Islet precursor cell (in vitro differentiated cells): Measurements from ENCODE around the gene RPTOR.
"Not testable (repeated sequence)": the region's sequence is repeated elsewhere in the genome, so short reads cannot be mapped to it uniquely, and the experiment has no call there.

ENCODE experiments used
- DNase-seq: peaks from one replicate; pipeline ENCODE4 v3.0.0-alpha.2; 2018

The RPTOR gene

GRCh38 chr17:80516171-80516932 lies 28.3 kb upstream of the RPTOR start:
- DNase-seq = no peak

- DNase-seq = no peak
Observed at GRCh38 chr17:80517641-80518040, 27.0 kb upstream of the RPTOR start.

GRCh38 chr17:80518392-80518791 lies 26.2 kb upstream of the RPTOR start:
- no peak for DNase-seq

DNA sequence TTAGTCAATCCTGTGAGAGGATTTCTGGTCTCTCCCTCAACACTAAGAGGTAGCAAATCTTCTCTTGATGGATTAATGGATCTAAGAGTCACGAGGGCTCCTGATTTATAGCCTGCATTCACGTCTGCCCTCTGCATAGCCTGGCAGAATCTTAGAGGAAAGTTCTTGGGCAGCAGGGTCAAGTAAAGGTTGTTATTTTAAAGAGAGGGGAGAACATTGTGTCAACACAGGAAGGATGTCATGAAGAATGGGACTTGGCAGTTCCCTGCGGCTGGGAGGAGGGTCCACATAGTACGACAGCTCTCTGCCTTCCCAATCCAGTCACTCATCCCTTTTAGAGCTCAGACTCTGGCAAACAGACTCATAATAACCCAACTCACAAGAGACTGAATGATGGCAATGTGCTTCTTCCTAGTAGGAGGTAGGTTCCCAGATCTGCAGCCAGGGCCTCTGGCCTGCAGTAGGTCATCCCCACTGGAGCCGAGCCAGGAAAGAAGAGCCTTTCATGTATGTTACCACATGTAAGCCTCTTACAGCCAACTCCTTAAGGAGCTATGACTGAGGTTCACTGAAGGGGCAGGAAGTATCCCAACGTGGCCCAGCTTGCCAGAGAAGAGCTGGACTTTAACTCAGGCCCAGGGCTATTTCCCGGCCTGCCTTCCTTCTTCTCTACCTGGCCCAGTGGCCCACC lies 25.4 kb upstream of the RPTOR start:
- DNase-seq = no peak

DNA sequence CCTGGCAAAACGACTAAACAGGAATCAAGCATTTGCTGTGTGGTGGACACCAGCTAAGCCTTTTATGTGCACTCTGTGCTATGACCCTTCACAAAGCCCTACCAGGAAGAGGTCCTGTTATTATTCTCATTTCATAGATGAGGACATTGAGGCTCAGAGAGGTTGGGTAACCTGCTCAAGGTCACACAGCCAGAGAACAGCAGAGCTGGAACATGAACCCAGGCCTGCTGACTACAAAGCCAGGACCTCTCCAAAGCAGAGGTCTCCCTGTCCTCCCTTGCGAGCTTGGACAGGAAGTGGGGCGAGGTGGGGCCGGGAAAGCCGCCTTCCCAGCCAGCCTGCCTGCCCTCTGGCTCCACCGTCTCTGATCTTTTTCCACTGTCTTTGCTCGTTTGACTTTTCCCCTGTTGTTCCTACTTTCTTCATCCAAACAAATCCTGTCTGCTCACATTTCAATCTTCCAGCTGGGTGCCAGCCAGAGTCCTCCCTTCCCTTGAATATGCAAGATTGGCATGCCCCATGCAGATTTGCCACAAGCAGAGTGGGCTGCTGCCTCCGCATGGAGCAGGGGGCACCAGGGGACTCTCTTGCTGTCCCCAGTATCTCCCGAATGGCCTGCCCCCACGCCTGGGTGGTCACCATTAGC lies 23.7 kb upstream of the RPTOR start:
- DNase-seq = no peak

- DNase-seq = peak; percentile 45
Observed at GRCh38 chr17:80523054-80523744, 21.4 kb upstream of the RPTOR start.

- peak; percentile 50 for DNase-seq
Observed at GRCh38 chr17:80523956-80524712, 20.5 kb upstream of the RPTOR start.

GRCh38 chr17:80526116-80526910 lies 18.3 kb upstream of the RPTOR start:
- peak; percentile 53 for DNase-seq

DNA sequence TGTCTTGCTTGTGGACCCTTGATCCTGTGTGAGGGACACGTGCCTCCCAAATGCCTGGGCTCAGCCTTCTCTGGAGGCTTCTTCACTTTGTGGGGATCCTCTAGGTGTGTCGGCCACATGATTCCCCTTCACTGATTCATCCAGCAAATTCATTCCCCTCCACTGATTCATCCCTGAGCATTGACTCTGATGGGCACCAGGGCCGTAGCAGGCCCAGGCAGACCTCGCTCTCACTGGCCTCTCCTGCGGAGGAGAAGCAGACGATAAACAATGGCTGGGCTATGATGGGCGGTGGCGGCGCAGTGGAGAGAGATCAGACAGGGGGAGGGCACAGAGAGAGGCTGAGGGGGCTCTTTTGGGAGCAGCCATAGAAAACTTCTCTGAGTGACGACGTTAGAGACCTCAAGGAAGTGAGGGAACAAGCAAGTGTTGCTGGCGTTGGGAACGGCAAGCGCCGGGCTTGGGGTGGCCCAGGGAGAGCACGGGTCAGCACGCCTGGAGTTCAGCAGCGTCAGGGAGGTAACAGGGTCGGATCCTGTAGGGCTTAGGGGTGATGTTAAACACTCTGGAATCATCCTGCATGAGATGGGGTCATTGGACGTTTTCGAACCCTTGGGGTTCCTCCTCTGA lies 17.5 kb upstream of the RPTOR start:
- DNase-seq = peak; percentile 60

DNA sequence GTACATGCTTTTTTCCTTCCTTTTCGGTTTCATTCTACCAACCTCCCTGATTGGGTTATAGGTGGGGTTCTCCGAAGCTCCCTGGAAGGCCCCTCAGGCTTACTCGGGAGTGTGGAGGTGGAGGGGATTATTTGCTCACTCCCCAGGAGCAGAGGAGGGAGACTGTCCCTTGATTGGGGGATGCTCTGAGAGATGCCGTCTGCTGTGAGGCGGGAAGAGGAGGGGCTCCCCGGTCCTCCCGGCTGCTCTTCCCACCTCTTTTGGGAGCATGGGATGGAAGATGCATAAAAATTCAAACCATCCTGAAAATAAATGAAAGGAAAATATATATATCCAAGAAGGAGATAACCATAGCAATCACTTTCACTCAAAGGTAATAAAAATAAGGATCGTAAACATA lies 16.1 kb upstream of the RPTOR start:
- no peak for DNase-seq

GRCh38 chr17:80529104-80529903 lies 15.3 kb upstream of the RPTOR start:
- DNase-seq = peak; percentile 50

- DNase-seq = peak; percentile 48
Observed at GRCh38 chr17:80529904-80530292, 14.7 kb upstream of the RPTOR start.

GRCh38 chr17:80531400-80531799 lies 13.2 kb upstream of the RPTOR start:
- DNase-seq = no peak

GRCh38 chr17:80537386-80537785 lies 7.3 kb upstream of the RPTOR start:
- not testable (repeated sequence) for DNase-seq

DNA sequence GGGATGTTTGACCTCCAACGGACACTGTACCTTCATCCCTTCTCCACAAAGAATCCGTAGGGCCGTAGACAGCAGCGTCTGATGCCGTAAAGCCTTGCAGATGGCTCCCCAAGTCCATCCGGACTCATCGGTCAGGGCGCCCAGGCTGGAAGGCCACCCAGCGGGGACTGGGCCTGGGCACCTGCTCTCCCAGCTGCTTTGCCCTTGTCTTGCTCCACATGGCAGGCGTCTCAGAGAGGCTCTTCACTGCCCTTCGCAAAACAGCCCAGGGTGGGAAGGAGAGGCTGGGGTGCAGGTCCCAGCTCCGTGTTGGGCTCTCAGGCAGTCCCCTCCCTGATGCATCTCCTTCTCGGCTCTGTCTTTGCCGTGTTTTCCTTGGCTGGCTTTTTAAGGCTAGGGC lies 6.2 kb upstream of the RPTOR start:
- no peak for DNase-seq

DNA sequence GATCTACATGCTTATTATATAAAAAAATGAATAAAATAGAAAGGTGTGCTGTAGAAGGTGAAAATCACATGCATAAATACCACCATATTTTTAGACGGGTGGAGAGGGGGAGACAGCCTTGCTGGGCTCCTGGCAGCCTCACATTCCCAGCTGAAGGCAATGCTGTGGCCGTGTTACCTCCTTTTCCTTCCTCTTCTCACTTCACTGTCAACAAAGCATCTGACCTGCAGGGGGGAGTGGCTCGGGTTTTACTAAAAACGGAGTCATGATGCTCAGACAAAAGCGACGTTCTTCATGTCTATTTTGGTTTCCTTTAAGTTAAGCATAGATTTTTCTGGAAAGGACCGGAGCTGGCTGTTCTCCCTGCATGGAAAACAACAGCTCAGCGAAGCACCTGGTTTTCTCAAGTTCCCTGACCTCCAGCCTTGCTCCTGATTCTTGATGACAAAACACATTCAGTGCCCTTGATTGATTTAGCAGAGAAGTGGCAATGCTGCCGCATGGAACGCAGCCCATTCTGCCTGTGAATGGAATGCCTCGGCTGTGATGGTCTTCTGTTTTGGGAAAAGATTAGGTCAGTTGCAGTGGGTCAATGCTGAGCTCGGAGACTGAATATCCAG lies 5.5 kb upstream of the RPTOR start:
- no peak for DNase-seq

DNA sequence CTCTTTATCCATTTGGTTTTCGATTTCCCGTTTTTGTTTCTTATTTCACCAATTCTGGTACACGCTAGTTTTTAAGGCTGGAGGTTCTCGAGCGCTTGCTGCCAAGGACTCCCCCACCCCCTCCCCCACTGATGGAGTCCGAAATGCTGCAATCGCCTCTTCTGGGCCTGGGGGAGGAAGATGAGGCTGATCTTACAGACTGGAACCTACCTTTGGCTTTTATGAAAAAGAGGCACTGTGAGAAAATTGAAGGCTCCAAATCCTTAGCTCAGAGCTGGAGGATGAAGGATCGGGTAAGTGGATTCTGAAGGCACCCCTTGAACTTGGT lies 825 bp downstream of the RPTOR start:
- DNase-seq = no peak

- no peak for DNase-seq
Observed at GRCh38 chr17:80546267-80546666, 1.6 kb downstream of the RPTOR start.

- no peak for DNase-seq
Observed at GRCh38 chr17:80552523-80552922, 7.9 kb downstream of the RPTOR start.

DNA sequence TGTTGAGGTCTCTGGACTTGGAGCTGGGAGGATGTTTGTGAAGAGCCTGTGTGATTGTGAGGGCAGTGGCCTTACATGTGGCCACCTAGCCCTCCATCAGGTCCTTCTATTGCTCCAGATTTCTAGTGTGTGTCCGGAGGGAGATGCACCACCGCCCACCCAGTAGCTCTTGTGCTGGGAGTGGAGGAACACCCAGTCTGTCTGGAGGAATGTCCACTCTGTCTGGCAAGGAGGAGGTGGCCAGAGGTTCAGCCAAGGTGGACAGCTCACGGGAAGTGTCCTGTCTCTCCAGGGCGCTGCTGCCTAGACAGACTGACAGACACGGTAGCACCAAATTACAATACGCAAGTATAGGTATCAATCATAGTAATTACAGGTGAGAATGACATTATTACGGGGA lies 10.6 kb downstream of the RPTOR start:
- no peak for DNase-seq
